RWPE1 (cell line): ENCODE measurements around the gene PRR33.
A peak's percentile ranks its signal among the peaks of the same experiment; 100 is the strongest.

Experiments
- CTCF ChIA-PET: fragments of 350-600 bp; sonication (Branson Sonifier 250); formaldehyde crosslinking; extraction: SDS; loops from one replicate; lab custom pipeline; 2021; lab: Yijun Ruan, JAX
- POLR2A ChIA-PET: fragments of 400-600 bp; formaldehyde crosslinking; extraction: SDS; loops from one replicate; lab custom pipeline; 2020; ENCODE audit warnings: antibody characterized with exemption; ENCODE audit not compliant: low non-redundant PET; lab: Yijun Ruan, JAX
- DNase-seq: peaks from one replicate; pipeline ENCODE4 v3.0.0; 2012; ENCODE audit warnings: low spot score
- H3K27ac ChIP-seq: fragments of 450-650 bp; 2 replicates; pipeline ENCODE4 v1.5.1; 2017
- CTCF ChIP-seq: fragments of 450-650 bp; conservative IDR thresholded peaks from 2 replicates; pipeline ENCODE4 v1.5.1; 2017; ENCODE audit warnings: low read depth, mild to moderate bottlenecking

The PRR33 gene

GRCh38 chr11:1920128-1920908 is 28.6 kb upstream of the PRR33 start:
- ChIA-PET POLR2A (no interaction called here), CTCF (interaction anchor here (0.5 to 3.3 kb wide), 4 partner anchors 15 to 227 kb away, joined by 4 to 25 read pairs (median 11); no protein-coding TSS in a partner anchor)
- peak overlapping the region; percentile 76 for H3K27ac ChIP-seq
- TF ChIP-seq CTCF, result no peak
- no peak for DNase-seq

- ChIA-PET POLR2A (no interaction called here), CTCF (interaction anchor here (0.6 to 1.7 kb wide), 4 partner anchors 16 to 345 kb away, joined by 4 to 25 read pairs (median 5); no protein-coding TSS in a partner anchor)
- TF ChIP-seq CTCF, result no peak
Observed at GRCh38 chr11:1919391-1920127, 27.9 kb upstream of the PRR33 start, which contains the start of gene TNNT3. Gene TNNT3 (plus strand): TSS chr11:1919703. CDS start chr11:1922875, 3,172 bp downstream.

GRCh38 chr11:1918436-1919315 is 27.0 kb upstream of the PRR33 start:
- CTCF ChIA-PET, result interaction anchor here (0.6 to 2.4 kb wide), 6 partner anchors 17 to 344 kb away, joined by 3 to 25 read pairs (median 5); no protein-coding TSS in a partner anchor
- TF ChIP-seq CTCF, result no peak
- H3K27ac ChIP-seq, result peak overlapping the region; percentile 76
- POLR2A ChIA-PET, result no interaction called here
- no peak for DNase-seq

More at GRCh38 chr11:1919391-1920127, 27.9 kb upstream of the PRR33 start, which contains the start of gene TNNT3:
- no peak for DNase-seq
- H3K27ac ChIP-seq, result peak within 1 kb of the TSS; percentile 76

- peak; percentile 33 for TF ChIP-seq CTCF
- no peak for DNase-seq
- ChIA-PET POLR2A (no interaction called here), CTCF (interaction anchor here (0.6 to 2.4 kb wide), 5 partner anchors 18 to 83 kb away, joined by 3 to 11 read pairs (median 3); partner anchors contain the start of gene SYT8)
- H3K27ac ChIP-seq, result peak overlapping the region; percentile 76
Observed at GRCh38 chr11:1917523-1918435, 26.1 kb upstream of the PRR33 start.

- DNase-seq, result no peak
- POLR2A ChIA-PET, result no interaction called here
- peak overlapping the region; percentile 76 for H3K27ac ChIP-seq
- TF ChIP-seq CTCF, result no peak
- CTCF ChIA-PET, result interaction anchor here (0.6 to 2.4 kb wide), 5 partner anchors 19 to 83 kb away, joined by 3 to 11 read pairs (median 3); partner anchors contain the start of gene SYT8
Observed at GRCh38 chr11:1916986-1917522, 25.4 kb upstream of the PRR33 start.
